ENCODE results near the gene MBD3. TPM values are rescaled to one million over a fixed set of nuclear protein-coding genes. Genes with fewer than 3 reads are reported as not detected.

MBD3 gene
- total and polyA plus RNA-seq, 2 experiments from 2014 or later: 66.6 to 84.5 TPM

DNA sequence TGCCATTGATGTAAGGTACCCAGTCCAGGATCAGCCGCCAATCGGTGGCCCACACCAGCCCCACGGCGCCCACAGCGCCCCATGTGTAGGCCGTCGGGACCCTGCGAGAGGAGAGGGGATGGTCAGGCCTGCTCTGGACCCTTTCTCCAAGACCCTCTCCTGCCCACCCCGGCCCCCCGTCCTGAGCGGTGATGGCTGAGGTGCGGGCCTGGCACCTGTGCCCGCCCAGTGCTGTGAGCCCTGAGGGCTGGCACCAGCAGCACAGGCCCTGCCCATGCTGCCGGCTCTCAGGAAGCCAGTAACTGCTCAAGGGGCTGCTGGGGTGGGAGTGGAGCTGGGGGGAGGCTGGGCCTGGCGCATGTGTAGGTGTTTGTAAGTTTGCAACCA, 6.8 kb upstream of the MBD3 start:
- Histone ChIP-seq H3K27ac (no peak overlapping the region), H3K27me3 (no peaks in the 10 kb centered on the region), H2AFZ (no peak overlapping the region), H3K4me2 (no peak overlapping the region), H3K9me2 (replicated peaks; ENCODE audit: insufficient read depth) (no peaks in the 10 kb centered on the region), H3K36me3 (replicated peaks; ENCODE audit: insufficient read depth, low read depth) (no peaks in the 10 kb centered on the region), H3K79me2 (peaks cover 51% of the 10 kb centered on the region), H3K4me3 (no peak overlapping the region), H3K4me1 (ENCODE audit: insufficient read depth) (peaks cover 7% of the 10 kb centered on the region), H4K20me1 (ENCODE audit: insufficient read depth, poor library complexity, severe bottlenecking) (peaks cover 27% of the 10 kb centered on the region), H3K9me3 (ENCODE audit: low read depth) (no peaks in the 10 kb centered on the region)
- no peak for DNase-seq (ENCODE audit: low spot score)
- 94% methylated on average over 14 of the region's 15 CpGs for WGBS (ENCODE audit: low lambda C conversion rate, missing lambda C conversion rate)
- TF ChIP-seq EZH2 (IDR thresholded peaks at IDR 0.05; ENCODE audit: borderline replicate concordance) (no peak), EZH2phosphoT487 (IDR thresholded peaks at IDR 0.05; ENCODE audit: low read depth, severe bottlenecking, unreplicated experiment) (no peak)
- TF ChIP-seq, protein P1, sequence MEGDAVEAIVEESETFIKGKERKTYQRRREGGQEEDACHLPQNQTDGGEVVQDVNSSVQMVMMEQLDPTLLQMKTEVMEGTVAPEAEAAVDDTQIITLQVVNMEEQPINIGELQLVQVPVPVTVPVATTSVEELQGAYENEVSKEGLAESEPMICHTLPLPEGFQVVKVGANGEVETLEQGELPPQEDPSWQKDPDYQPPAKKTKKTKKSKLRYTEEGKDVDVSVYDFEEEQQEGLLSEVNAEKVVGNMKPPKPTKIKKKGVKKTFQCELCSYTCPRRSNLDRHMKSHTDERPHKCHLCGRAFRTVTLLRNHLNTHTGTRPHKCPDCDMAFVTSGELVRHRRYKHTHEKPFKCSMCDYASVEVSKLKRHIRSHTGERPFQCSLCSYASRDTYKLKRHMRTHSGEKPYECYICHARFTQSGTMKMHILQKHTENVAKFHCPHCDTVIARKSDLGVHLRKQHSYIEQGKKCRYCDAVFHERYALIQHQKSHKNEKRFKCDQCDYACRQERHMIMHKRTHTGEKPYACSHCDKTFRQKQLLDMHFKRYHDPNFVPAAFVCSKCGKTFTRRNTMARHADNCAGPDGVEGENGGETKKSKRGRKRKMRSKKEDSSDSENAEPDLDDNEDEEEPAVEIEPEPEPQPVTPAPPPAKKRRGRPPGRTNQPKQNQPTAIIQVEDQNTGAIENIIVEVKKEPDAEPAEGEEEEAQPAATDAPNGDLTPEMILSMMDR (IDR thresholded peaks at IDR 0.05; ENCODE audit: poor library complexity): no peak

DNA sequence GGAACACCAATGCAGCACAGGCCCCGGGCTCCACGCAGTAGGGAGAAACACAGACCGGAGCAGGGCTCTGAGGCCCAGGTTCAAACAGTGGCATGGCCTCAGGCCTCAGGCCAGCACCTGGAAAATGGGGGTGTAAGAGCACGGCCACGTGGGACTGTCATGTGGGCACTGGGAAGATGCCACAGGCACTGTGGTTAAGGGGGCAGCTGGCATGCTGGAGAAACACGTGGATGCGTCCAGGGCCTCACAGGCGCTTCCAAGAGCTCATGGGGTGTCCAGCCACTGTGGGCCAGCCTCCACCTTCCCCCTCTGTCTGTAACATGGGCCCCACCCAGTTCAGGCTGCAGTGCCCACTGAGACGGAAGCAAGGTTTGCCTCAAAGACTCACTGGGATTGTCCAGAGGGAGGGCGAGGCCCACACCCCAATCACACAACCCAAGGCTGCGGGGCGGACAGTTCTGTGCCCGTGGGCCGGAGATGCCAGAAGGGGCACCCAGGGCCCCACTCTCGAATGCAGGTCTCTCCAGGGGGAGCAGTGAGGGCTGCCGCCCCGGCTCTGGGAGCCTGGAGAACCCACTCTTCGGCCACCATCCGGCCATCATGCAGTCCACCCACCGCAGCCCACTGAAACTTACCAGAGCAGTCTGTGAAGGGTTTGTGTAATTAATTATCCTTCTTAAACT, 6.3 kb upstream of the MBD3 start:
- no peaks in the 10 kb centered on the region for H3K36me3 ChIP-seq (replicated peaks; ENCODE audit: insufficient read depth, low read depth)
- peaks cover 25% of the 10 kb centered on the region for H4K20me1 ChIP-seq (ENCODE audit: insufficient read depth, poor library complexity, severe bottlenecking)
- no peak overlapping the region for H3K4me3 ChIP-seq

DNA sequence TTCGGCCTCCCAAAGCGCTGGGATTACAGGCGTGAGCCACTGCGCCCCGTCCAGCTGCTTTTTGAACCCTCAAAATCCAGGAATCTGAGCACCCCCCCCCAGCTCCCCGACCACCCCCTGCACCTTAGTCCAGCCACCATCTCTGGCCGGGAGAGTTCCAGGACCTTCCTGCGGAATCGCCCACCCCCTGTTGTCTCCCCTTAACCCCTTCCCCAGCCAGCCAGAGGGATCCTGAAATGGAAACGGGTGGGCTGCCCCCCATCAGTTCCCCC, 772 bp upstream of the MBD3 start:
- no peak overlapping the region for H3K4me3 ChIP-seq
- no peaks in the 10 kb centered on the region for H3K27me3 ChIP-seq
- DNase-seq (ENCODE audit: low spot score): no peak
- H3K9me2 ChIP-seq (replicated peaks; ENCODE audit: insufficient read depth): no peaks in the 10 kb centered on the region
- TF ChIP-seq EZH2 (IDR thresholded peaks at IDR 0.05; ENCODE audit: borderline replicate concordance): no peak
- no peaks in the 10 kb centered on the region for H3K36me3 ChIP-seq (replicated peaks; ENCODE audit: insufficient read depth, low read depth)
- no peak overlapping the region for H3K27ac ChIP-seq
- peaks cover 9% of the 10 kb centered on the region for H3K4me1 ChIP-seq (ENCODE audit: insufficient read depth)
- peak overlapping the region; percentile 99 for H3K4me2 ChIP-seq
- H2AFZ ChIP-seq: no peak overlapping the region
- no peaks in the 10 kb centered on the region for H3K9me3 ChIP-seq (ENCODE audit: low read depth)
- 70% methylated on average over 6 of the region's 10 CpGs for WGBS (ENCODE audit: low lambda C conversion rate, missing lambda C conversion rate)
- peaks cover 32% of the 10 kb centered on the region for H4K20me1 ChIP-seq (ENCODE audit: insufficient read depth, poor library complexity, severe bottlenecking)
- H3K79me2 ChIP-seq: peaks cover 37% of the 10 kb centered on the region

More for the DNA sequence above, 6.3 kb upstream of the MBD3 start:
- DNase-seq (ENCODE audit: low spot score): no peak
- H3K4me2 ChIP-seq: no peak overlapping the region
- H3K9me2 ChIP-seq (replicated peaks; ENCODE audit: insufficient read depth): no peaks in the 10 kb centered on the region
- TF ChIP-seq EZH2 (IDR thresholded peaks at IDR 0.05; ENCODE audit: borderline replicate concordance): no peak
- TF ChIP-seq EZH2phosphoT487 (IDR thresholded peaks at IDR 0.05; ENCODE audit: low read depth, severe bottlenecking, unreplicated experiment): no peak
- TF ChIP-seq, protein P1 (IDR thresholded peaks at IDR 0.05; ENCODE audit: poor library complexity): no peak
- peaks cover 45% of the 10 kb centered on the region for H3K79me2 ChIP-seq
- WGBS (ENCODE audit: low lambda C conversion rate, missing lambda C conversion rate): 95% methylated on average over 20 of the region's 20 CpGs
- H2AFZ ChIP-seq: no peak overlapping the region
- peaks cover 2% of the 10 kb centered on the region for H3K4me1 ChIP-seq (ENCODE audit: insufficient read depth)
- H3K27ac ChIP-seq: no peak overlapping the region
- H3K9me3 ChIP-seq (ENCODE audit: low read depth): no peaks in the 10 kb centered on the region
- H3K27me3 ChIP-seq: no peaks in the 10 kb centered on the region

- TF ChIP-seq EZH2phosphoT487 (IDR thresholded peaks at IDR 0.05; ENCODE audit: low read depth, severe bottlenecking, unreplicated experiment) (no peak), EZH2 (IDR thresholded peaks at IDR 0.05; ENCODE audit: borderline replicate concordance) (no peak)
- TF ChIP-seq, protein P1 (IDR thresholded peaks at IDR 0.05; ENCODE audit: poor library complexity): no peak
- Histone ChIP-seq H4K20me1 (ENCODE audit: insufficient read depth, poor library complexity, severe bottlenecking) (peaks cover 41% of the 10 kb centered on the region), H3K4me1 (ENCODE audit: insufficient read depth) (peaks cover 9% of the 10 kb centered on the region), H3K36me3 (replicated peaks; ENCODE audit: insufficient read depth, low read depth) (no peaks in the 10 kb centered on the region), H3K27me3 (no peaks in the 10 kb centered on the region), H3K4me3 (peak overlapping the region; percentile 97), H3K27ac (peak overlapping the region; percentile 99), H3K9me3 (ENCODE audit: low read depth) (no peaks in the 10 kb centered on the region), H3K9me2 (replicated peaks; ENCODE audit: insufficient read depth) (no peaks in the 10 kb centered on the region), H3K4me2 (peak overlapping the region; percentile 100), H3K79me2 (peaks cover 49% of the 10 kb centered on the region), H2AFZ (peak overlapping the region; percentile 40)
- DNase-seq (ENCODE audit: low spot score): peak; percentile 97
- under 1% methylated on average over 57 of the region's 94 CpGs for WGBS (ENCODE audit: low lambda C conversion rate, missing lambda C conversion rate)
These were observed 476 bp downstream of the MBD3 start for GRCh38 chr19:1592024-1592754.
